T-helper 1 cell (primary cell): Measurements from ENCODE around the gene GGT7.
"Not testable (repeated sequence)": the region's sequence is repeated elsewhere in the genome, so short reads cannot be mapped to it uniquely, and the experiment has no call there.

Source experiments
- DNase-seq, 5 donors: peaks; one replicate each; pipeline ENCODE4 v3.0.0-alpha.2; 2012 to 2020

The GGT7 gene

DNA sequence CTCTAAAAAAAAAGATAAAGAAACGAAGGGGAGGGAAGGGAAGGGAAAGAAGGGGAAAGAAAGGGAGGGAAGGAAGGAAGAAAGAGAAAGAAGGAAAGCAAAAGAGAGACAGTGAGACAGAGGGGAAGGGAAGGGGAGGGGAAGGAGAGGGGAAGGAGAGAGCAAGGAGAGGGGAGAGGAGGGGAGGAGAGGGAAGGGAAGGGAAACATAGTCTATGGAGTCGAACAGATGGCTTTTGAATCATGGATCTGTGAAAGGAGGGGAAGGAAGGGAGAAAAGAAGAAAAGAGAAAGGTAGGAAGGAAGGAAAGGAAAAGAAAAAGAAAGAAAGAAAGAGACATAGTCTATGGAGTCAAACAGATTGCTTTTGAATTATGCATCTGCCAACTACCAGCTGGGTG lies 30.5 kb downstream of the GGT7 start:
- DNase-seq = no peak

DNA sequence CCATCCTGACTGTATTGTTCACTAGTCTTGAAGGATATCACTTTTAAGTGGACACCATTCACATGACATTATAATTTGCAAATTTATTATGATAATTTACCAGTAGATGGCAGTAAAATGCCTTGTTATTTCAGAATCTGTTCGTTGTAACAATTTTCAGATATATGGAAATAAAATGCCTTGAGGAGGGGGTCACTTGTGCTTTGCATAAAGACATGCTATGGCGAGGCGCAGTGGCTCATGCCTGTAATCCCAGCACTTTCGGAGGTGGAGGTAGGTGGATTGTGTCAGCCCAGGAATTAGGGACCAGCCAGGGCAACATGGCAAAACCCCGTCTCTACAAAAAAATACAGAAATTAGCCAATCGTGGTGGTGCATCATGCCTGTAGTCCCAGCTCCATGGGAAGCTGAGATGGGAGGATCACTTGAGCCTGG lies 38.2 kb downstream of the GGT7 start:
- peak in 1 of 5 donors; percentile 35 for DNase-seq

GRCh38 chr20:34831936-34832335 lies 40.7 kb downstream of the GGT7 start:
- DNase-seq = no peak

DNA sequence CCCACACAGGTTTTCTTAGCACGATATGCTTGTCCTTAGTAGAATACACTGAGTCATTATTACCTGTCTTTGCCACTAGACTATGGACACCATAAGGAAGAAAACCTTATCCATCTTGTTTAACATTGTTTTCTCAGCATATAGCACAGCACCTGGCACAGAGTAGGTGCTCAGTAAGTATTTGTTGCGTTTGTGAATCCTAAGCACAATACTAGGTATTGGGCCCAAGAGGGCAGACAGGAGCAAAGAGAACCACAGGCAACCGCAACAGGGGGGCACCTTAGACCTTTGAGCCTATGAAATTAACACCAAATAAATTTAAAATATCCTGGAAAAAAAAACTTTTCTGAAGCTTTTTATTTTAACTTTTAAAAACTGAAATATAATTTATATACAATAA lies 43.5 kb downstream of the GGT7 start:
- no peak for DNase-seq

GRCh38 chr20:34825530-34826362 lies 46.9 kb downstream of the GGT7 start, which contains the start of gene NCOA6:
NCOA6 (minus strand) TSS chr20:34825651; CDS start chr20:34782355, 43,296 bp downstream.
- peak; percentile 81 to 85 (median 84) for DNase-seq

- DNase-seq = peak; percentile 52 to 70 (median 56)
These were observed 47.7 kb downstream of the GGT7 start for GRCh38 chr20:34824806-34825529.

GRCh38 chr20:34824452-34824805 lies 48.2 kb downstream of the GGT7 start:
- DNase-seq = peak; percentile 40 to 78 (median 54)

GRCh38 chr20:34824026-34824425 lies 48.6 kb downstream of the GGT7 start:
- no peak for DNase-seq

DNA sequence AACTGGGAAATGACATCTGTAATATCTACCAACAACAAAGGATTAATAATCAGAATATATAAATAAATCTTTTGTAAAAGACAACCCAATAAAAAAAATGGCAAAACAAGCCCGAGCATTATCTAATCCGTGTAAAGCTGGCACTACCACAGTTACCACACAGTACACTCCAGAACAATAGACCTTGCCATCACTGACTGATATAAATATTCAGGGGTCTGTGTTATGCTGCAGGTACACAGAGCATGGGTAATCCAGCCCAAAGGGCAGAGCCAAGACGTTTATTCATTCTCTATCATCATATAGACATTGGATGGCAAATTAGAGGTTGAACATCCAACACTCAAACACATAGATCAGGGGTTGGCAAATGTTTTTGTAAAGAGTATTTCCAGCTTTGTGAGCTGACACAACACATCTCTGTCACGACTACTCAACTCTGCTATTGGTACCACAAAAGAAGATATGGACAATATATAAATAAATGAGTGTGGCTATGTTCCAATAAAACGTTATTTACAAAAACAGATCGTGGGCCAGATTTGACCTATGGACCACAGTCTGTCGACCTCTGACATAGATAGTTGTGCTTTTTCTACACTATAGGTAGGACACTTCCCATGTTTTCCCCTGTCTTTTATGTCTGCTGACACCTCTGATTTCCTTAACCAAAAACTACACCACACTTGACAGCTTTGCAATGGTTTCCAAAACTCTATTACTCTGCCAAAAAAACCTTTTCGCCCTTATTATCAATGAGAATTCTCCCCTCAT lies 51.7 kb downstream of the GGT7 start:
- DNase-seq = no peak

DNA sequence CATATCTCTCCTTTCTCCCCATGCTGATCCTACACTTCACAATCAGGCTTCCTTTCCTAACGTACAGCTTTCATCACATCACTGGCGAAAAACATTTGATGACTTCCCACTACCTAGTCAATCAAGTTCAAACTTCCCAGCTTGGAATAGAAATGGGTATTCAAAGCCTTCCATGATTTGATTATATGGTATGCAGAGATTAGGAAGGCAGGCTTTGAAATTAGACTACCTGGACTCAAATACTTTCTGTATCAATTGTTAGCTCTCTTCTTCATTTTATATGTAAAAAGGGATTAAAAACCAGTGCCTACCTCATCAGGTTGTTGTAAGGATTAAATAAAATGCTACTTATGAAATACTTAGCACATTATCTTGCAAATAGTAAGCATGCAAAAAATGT lies 54.9 kb downstream of the GGT7 start:
- DNase-seq = no peak

DNA sequence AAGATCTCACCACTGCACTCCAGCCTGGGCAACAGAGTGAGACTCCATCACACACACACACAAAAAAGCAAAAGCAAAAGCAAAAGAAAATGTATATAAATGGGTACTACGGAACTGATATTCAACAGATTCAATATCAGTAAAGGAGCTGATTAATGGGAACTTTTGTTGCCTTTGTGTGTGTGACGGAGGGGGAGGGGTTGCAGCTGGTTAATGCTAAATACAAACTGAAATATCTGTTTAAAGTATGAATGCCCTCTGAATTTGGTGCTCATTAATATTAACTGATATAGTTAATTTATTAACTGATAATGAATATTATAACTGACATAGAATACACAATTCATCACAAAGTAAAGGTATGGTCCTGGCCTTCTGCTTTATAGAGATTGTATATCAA lies 55.6 kb downstream of the GGT7 start:
- no peak for DNase-seq

DNA sequence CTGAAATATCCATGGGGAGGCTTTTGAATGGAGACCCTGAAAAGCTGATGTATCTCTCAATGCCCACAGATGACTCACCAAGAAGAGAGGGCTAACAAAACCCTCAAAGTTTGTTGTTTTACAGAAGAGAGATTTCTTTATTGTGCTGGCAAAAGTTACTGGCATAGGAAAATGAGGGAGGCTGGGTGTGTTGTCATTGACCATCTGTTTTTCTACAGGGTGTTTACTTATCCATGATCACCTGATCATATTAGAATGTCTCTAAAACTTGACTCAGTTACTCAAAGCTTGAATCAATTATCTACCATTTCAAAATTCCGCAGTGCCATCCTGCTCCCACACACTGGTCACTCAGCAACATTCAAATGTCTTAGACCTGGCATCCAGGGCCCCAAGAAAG lies 57.0 kb downstream of the GGT7 start:
- no peak for DNase-seq

- DNase-seq = no peak
These were observed 64.1 kb downstream of the GGT7 start for GRCh38 chr20:34808583-34808982.

GRCh38 chr20:34807944-34808465 lies 64.7 kb downstream of the GGT7 start:
- DNase-seq = not testable (repeated sequence)

- no peak for DNase-seq
These were observed 66.4 kb downstream of the GGT7 start for GRCh38 chr20:34806255-34806654.

DNA sequence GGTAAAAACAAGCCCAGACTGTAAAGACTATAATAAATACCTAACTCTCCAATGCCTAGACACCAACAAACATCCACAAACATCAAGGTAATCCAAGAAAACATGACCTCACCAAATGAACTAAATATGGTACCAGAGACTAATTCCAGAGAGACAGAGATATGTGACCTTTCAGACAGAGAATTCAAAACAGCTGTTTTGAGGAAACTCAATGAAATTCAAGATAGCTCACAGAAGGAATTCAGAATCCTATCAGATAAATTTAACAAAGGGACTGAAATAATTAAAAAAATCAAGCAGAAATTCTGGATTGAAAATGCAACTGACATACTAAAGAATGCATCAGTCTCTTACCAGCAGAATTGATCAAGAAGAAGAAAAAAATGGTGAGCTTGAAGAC lies 73.8 kb downstream of the GGT7 start:
- no peak for DNase-seq

GRCh38 chr20:34798328-34798727 lies 74.3 kb downstream of the GGT7 start:
- DNase-seq = no peak

DNA sequence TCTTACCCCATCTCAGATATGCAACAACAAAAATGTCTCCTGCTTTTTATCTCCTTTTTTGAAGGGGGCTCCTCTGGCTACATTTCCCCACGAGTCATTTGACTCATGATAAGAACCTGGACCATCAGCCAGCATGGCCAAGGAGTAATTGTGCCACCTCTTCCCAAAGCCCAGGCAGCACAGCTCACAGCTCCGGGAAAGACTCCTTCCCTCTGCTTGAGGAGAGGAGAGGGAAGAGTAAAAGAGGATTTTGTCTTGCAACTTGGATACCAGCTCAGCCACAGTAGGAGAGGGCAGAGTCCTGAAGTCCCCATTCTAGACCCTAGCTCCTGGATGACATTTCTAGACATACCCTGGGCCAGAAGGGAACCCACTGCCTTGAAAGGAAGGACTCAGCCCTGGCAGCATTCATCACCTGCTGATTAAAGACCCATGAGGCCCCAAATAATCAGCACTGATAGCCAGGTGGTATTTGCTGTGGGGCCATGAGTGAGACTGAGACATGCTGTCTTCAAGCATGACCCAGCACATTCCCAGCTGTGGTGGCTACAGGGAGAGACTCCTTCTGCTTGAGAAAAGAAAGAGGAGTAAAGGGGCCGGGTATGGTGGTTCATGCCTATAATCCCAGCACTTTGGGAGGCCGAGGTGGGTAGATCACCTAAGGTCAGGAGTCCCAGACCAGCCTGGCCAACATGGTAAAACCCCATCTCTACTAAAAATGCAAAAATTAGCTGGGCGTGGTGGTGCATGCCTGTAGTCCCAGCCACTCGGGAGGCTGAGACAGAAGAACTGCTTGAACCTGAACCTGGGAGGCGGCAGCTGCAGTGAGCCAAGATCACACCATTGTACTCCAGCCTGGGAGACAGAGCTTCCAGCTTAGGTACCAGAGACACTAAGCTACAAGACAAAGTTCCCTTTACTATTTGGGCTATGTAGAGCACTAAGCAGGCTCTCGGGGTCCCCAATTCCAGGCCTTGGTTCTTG lies 75.4 kb downstream of the GGT7 start:
- no peak for DNase-seq
